ENCODE results near the gene ST6GAL1. TPM values are rescaled to one million over a fixed set of nuclear protein-coding genes. Genes with fewer than 3 reads are reported as not detected.
A peak's percentile ranks its signal among the peaks of the same experiment; 100 is the strongest.

Gene ST6GAL1
- total and polyA plus RNA-seq, 2 of the 13 experiments (the other 11 are each of a cell fraction or from before 2014, with no cell fraction given), result 79.9 to 164 TPM

DNA sequence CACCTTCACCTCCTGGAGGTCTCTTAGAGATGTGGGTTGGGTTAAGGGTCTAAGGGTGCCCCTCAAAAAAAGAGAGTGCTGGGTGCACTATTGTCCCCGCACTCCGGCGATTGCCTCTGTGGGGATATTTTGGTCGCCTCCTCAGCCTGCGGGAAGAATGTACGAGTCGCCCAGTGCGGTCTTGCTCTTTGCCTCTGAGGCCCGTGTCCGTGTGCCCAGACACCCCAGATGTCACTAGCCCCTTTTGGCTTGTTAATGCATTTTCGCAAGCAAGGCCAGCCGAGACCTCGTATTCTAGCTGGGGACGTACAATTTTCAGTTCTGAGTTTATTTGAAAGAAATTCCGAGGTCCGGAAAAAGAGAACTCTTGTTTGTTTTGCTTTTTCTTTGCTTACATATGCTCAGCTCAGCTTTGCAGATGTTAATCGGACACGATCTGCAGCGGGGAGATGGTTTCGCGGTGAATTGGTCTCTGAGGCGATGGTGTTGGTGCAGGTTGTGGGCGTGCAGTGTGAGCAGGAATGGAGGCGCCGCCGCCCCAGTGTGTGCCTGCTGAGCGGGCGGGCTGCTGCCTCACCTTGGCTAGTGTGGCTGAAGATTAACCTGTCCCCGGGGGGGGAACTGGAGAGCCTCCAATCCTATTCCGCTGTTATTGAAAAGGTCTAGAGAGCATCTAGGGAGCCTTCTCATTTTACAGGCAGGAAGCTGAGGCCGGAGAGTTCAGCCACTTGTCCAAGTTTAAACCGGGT, 1.4 kb downstream of the ST6GAL1 start (continued):
- peak; percentile 43; the same call in 1 of the 2 replicates for TF ChIP-seq YEATS4 (CRISPR knock-in tag; IDR thresholded peaks at IDR 0.05; ENCODE audit: borderline replicate concordance)
- TF ChIP-seq CBX1 (IDR thresholded peaks at IDR 0.05; ENCODE audit: low read depth), result peak; percentile 43
- TF ChIP-seq, protein P1, sequence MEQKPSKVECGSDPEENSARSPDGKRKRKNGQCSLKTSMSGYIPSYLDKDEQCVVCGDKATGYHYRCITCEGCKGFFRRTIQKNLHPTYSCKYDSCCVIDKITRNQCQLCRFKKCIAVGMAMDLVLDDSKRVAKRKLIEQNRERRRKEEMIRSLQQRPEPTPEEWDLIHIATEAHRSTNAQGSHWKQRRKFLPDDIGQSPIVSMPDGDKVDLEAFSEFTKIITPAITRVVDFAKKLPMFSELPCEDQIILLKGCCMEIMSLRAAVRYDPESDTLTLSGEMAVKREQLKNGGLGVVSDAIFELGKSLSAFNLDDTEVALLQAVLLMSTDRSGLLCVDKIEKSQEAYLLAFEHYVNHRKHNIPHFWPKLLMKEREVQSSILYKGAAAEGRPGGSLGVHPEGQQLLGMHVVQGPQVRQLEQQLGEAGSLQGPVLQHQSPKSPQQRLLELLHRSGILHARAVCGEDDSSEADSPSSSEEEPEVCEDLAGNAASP (CRISPR knock-in tag; IDR thresholded peaks at IDR 0.05; ENCODE audit: borderline replicate concordance), result 0 out of 2 replicates have a peak, but pooled peaks have one; percentile 9
- peak; percentile 51; the same call in 1 of the 2 replicates for TF ChIP-seq NR2F2 (IDR thresholded peaks at IDR 0.05; ENCODE audit: borderline replicate concordance, low read depth)
- TF ChIP-seq ZNF615 (CRISPR knock-in tag; IDR thresholded peaks at IDR 0.05; ENCODE audit: borderline replicate concordance), result no peak
- TF ChIP-seq POLR2A (IDR thresholded peaks at IDR 0.05; ENCODE audit: insufficient read depth in 1 of 2, low read depth in 2 of 2, low read length in 2 of 2), result peak in 1 of 2 experiments; percentile 88; a peak in 2 of 4 replicates
- no peak for TF ChIP-seq FOXP1 (IDR thresholded peaks at IDR 0.05)
- TF ChIP-seq FOXP1 (CRISPR knock-in tag; IDR thresholded peaks at IDR 0.05), result peak; percentile 27
- TF ChIP-seq MEF2D (CRISPR knock-in tag; IDR thresholded peaks at IDR 0.05), result peak; percentile 19; the same call in 1 of the 2 replicates
- peak; percentile 36 for TF ChIP-seq SRSF1 (optimal IDR thresholded peaks at IDR 0.05; ENCODE audit: low read depth, low read length)
- TF ChIP-seq ZNF644 (CRISPR knock-in tag; IDR thresholded peaks at IDR 0.05; ENCODE audit: low read depth), result 0 out of 2 replicates have a peak, but pooled peaks have one; percentile 33
- TF ChIP-seq, protein P2, sequence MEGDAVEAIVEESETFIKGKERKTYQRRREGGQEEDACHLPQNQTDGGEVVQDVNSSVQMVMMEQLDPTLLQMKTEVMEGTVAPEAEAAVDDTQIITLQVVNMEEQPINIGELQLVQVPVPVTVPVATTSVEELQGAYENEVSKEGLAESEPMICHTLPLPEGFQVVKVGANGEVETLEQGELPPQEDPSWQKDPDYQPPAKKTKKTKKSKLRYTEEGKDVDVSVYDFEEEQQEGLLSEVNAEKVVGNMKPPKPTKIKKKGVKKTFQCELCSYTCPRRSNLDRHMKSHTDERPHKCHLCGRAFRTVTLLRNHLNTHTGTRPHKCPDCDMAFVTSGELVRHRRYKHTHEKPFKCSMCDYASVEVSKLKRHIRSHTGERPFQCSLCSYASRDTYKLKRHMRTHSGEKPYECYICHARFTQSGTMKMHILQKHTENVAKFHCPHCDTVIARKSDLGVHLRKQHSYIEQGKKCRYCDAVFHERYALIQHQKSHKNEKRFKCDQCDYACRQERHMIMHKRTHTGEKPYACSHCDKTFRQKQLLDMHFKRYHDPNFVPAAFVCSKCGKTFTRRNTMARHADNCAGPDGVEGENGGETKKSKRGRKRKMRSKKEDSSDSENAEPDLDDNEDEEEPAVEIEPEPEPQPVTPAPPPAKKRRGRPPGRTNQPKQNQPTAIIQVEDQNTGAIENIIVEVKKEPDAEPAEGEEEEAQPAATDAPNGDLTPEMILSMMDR (CRISPR knock-in tag; IDR thresholded peaks at IDR 0.05), result peak; percentile 34; the same call in 1 of the 2 replicates
- peak; percentile 65; the same call in 1 of the 2 replicates for TF ChIP-seq ISL2 (CRISPR knock-in tag; IDR thresholded peaks at IDR 0.05)
- TF ChIP-seq MTA1 (CRISPR knock-in tag; IDR thresholded peaks at IDR 0.05; ENCODE audit: borderline replicate concordance), result peak; percentile 64; the same call in 1 of the 2 replicates
- TF ChIP-seq NFYC (CRISPR knock-in tag; IDR thresholded peaks at IDR 0.05), result peak; percentile 38; the same call in 1 of the 2 replicates
- TF ChIP-seq, protein P3, sequence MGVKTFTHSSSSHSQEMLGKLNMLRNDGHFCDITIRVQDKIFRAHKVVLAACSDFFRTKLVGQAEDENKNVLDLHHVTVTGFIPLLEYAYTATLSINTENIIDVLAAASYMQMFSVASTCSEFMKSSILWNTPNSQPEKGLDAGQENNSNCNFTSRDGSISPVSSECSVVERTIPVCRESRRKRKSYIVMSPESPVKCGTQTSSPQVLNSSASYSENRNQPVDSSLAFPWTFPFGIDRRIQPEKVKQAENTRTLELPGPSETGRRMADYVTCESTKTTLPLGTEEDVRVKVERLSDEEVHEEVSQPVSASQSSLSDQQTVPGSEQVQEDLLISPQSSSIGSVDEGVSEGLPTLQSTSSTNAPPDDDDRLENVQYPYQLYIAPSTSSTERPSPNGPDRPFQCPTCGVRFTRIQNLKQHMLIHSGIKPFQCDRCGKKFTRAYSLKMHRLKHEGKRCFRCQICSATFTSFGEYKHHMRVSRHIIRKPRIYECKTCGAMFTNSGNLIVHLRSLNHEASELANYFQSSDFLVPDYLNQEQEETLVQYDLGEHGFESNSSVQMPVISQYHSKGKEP (CRISPR knock-in tag; IDR thresholded peaks at IDR 0.05), result no peak
- TF ChIP-seq, protein P4, sequence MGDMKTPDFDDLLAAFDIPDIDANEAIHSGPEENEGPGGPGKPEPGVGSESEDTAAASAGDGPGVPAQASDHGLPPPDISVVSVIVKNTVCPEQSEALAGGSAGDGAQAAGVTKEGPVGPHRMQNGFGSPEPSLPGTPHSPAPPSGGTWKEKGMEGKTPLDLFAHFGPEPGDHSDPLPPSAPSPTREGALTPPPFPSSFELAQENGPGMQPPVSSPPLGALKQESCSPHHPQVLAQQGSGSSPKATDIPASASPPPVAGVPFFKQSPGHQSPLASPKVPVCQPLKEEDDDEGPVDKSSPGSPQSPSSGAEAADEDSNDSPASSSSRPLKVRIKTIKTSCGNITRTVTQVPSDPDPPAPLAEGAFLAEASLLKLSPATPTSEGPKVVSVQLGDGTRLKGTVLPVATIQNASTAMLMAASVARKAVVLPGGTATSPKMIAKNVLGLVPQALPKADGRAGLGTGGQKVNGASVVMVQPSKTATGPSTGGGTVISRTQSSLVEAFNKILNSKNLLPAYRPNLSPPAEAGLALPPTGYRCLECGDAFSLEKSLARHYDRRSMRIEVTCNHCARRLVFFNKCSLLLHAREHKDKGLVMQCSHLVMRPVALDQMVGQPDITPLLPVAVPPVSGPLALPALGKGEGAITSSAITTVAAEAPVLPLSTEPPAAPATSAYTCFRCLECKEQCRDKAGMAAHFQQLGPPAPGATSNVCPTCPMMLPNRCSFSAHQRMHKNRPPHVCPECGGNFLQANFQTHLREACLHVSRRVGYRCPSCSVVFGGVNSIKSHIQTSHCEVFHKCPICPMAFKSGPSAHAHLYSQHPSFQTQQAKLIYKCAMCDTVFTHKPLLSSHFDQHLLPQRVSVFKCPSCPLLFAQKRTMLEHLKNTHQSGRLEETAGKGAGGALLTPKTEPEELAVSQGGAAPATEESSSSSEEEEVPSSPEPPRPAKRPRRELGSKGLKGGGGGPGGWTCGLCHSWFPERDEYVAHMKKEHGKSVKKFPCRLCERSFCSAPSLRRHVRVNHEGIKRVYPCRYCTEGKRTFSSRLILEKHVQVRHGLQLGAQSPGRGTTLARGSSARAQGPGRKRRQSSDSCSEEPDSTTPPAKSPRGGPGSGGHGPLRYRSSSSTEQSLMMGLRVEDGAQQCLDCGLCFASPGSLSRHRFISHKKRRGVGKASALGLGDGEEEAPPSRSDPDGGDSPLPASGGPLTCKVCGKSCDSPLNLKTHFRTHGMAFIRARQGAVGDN (CRISPR knock-in tag; IDR thresholded peaks at IDR 0.05), result peak; percentile 72
- TF ChIP-seq HMG20A (CRISPR knock-in tag; IDR thresholded peaks at IDR 0.05; ENCODE audit: borderline replicate concordance), result peak; percentile 51; the same call in 1 of the 2 replicates
- TF ChIP-seq ZFP36L2 (CRISPR knock-in tag; IDR thresholded peaks at IDR 0.05), result no peak
- TF ChIP-seq, protein P5, sequence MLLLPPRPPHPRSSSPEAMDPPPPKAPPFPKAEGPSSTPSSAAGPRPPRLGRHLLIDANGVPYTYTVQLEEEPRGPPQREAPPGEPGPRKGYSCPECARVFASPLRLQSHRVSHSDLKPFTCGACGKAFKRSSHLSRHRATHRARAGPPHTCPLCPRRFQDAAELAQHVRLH (CRISPR knock-in tag; IDR thresholded peaks at IDR 0.05; ENCODE audit: borderline replicate concordance, low read depth), result peak; percentile 66; the same call in 1 of the 2 replicates
- TF ChIP-seq CBX5 (CRISPR knock-in tag; IDR thresholded peaks at IDR 0.05; ENCODE audit: borderline replicate concordance), result 0 out of 2 replicates have a peak, but pooled peaks have one; percentile 24

Measured in HepG2 (cell line).